ENCODE results near the gene RGS7.

The RGS7 gene

DNA sequence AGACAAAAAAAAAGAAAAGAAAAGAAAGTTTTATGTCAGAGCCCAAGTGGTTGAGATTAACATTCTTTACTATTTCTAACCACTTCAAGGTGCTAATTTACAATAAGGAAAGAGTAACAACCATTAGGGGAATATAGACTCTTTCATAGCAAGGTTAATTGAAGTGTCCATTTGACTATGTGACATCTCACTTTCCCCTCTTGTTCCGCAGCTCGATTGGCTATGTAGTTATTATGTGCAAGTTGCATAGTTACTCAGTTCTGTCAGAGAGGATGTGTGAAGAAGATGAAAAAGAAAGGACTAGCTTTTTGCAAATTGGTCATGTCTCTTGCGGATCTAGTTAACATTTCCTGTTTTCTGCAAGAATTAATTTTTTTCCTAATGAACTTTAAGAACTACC is 273.7 kb downstream of the RGS7 start:
- no peaks in the 10 kb centered on the region for H3K4me1 ChIP-seq
- no peak overlapping the region for H3K4me3 ChIP-seq
- no peaks in the 10 kb centered on the region for H3K27me3 ChIP-seq (ENCODE audit: low read depth)
- H3K9me3 ChIP-seq, result no peaks in the 10 kb centered on the region
- DNase-seq (ENCODE audit: low spot score in 2 of 2), result no peak
- H3K36me3 ChIP-seq (replicated peaks), result no peaks in the 10 kb centered on the region
- in situ Hi-C loops (cut with MboI; ENCODE audit: low sequenced_read_pairs), result no loop called here

DNA sequence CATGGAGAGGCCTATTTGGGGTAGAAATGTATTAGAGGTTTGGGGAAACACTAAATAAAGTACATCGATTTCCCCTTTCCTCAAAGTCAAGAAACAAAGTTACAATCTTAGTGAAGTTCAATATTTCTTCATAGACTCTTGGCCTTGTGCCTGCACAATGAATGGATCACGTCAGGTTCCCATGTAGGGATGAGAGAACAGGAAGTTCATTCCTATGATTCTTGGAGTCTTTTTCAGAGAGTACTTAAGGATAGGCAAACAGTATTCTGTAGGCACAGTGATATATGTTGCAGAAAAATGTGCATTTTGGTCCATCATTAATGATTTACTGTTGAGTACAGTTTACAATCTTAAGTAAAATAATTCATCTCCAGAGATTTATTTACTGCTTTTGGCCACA is 275.5 kb downstream of the RGS7 start:
- no peaks in the 10 kb centered on the region for H3K36me3 ChIP-seq (replicated peaks)
- no peaks in the 10 kb centered on the region for H3K9me3 ChIP-seq
- H3K4me3 ChIP-seq, result no peak overlapping the region
- no peaks in the 10 kb centered on the region for H3K4me1 ChIP-seq
- no peaks in the 10 kb centered on the region for H3K27me3 ChIP-seq (ENCODE audit: low read depth)
- in situ Hi-C loops (cut with MboI; ENCODE audit: low sequenced_read_pairs), result no loop called here
- DNase-seq (ENCODE audit: low spot score in 2 of 2), result no peak

DNA sequence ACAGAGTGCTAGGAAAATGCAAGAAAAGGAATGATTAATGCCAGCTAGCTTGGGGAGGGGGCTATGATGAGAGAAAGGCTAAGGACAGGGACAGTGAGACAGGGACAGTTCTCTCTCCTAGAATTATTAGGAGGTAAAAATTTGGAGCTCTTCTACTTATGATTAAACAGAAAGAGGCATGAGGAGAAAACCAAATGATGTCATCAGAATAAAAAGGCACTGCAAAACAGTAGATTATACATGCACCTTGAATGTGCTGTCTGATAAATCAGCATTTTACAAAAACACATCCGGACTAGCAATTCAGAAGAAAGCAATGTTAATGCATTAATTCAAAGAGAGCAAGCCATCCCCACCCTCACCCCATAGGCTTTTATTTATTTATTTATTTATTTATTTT is 277.5 kb downstream of the RGS7 start:
- H3K36me3 ChIP-seq (replicated peaks), result no peaks in the 10 kb centered on the region
- no peaks in the 10 kb centered on the region for H3K4me1 ChIP-seq
- H3K9me3 ChIP-seq, result no peaks in the 10 kb centered on the region
- in situ Hi-C loops (cut with MboI; ENCODE audit: low sequenced_read_pairs), result no loop called here
- H3K27me3 ChIP-seq (ENCODE audit: low read depth), result no peaks in the 10 kb centered on the region
- no peak overlapping the region for H3K4me3 ChIP-seq
- no peak for DNase-seq (ENCODE audit: low spot score in 2 of 2)

DNA sequence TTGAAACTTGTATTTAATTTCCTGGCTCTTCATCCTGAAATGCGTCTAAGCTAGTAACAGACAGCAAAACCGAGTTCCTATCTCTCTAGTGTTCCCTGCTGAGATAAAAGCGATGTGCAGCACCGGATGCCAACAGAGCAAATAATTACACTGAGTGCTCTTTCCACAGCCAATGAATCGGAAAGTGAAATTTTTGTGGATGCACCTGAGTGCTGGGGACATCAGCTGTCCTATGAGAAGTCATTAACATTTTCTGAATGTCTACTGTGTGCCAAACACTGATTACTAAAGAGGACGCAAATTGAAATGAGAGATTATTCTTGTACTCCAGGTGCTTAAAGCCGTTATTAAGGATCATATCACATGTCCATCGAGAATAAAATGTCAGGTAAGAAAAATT is 278.0 kb downstream of the RGS7 start:
- DNase-seq (ENCODE audit: low spot score in 2 of 2), result no peak
- no peaks in the 10 kb centered on the region for H3K4me1 ChIP-seq
- H3K27me3 ChIP-seq (ENCODE audit: low read depth), result no peaks in the 10 kb centered on the region
- H3K4me3 ChIP-seq, result no peak overlapping the region
- no peaks in the 10 kb centered on the region for H3K36me3 ChIP-seq (replicated peaks)
- in situ Hi-C loops (cut with MboI; ENCODE audit: low sequenced_read_pairs), result no loop called here
- no peaks in the 10 kb centered on the region for H3K9me3 ChIP-seq

DNA sequence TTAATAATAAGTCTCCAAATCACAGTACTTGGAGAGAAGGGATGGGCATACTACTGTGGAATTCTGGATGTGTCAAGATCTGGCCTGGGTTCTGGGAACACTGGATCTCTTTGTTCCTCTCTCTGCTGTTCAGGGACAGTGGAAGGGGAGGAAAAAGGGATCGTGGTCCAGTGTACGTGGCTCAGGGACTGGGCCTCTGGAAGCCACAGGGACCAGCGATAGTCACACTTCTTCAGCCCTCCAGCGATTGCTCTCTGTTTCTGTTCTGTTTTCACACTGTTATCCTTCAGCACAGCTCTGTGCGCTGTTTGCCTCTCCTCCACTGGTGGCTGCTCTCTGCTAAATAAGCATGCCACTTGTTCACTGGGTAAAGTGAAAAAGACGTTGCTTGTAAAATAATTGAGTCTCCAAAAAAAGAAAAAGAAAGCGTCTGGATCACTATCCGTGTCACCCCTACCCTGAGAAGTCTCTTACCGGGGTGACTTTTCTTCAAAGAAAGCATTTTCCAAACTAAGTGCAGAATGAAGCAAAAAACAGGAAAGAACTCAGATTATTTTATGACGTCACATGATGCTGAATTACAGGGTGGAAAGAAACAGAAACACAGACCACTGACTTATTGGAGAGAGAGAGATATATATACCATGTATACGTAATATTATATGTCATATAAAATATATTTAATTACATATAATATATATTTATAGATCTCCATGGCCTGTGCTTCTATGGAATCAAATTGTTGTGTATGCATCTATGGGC is 279.4 kb downstream of the RGS7 start:
- no peaks in the 10 kb centered on the region for H3K4me1 ChIP-seq
- H3K36me3 ChIP-seq (replicated peaks), result no peaks in the 10 kb centered on the region
- no peaks in the 10 kb centered on the region for H3K27me3 ChIP-seq (ENCODE audit: low read depth)
- in situ Hi-C loops (cut with MboI; ENCODE audit: low sequenced_read_pairs), result no loop called here
- H3K9me3 ChIP-seq, result no peaks in the 10 kb centered on the region
- no peak overlapping the region for H3K4me3 ChIP-seq
- no peak for DNase-seq (ENCODE audit: low spot score in 2 of 2)

DNA sequence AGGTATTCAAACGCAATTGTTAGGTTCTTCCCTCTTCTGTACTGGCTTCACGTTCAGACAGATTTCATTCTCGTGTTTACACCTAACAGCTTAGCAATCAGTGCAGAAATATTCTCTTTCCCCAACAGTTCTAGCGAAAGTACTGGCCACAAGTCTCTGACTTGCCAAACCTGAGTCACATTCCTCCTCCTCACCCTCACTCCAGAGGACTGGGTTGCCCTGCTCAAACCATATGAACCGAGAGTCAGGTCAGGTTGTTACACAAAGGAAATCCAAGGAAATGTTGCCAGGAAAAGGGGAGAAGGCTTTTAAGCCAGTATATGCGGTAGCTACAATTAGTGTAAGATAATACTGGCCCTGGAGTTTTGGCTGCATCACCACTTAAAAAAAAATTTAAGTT is 282.5 kb downstream of the RGS7 start:
- no peak for DNase-seq (ENCODE audit: low spot score in 2 of 2)
- in situ Hi-C loops (cut with MboI; ENCODE audit: low sequenced_read_pairs), result no loop called here
- no peaks in the 10 kb centered on the region for H3K9me3 ChIP-seq
- no peaks in the 10 kb centered on the region for H3K4me1 ChIP-seq
- H3K36me3 ChIP-seq (replicated peaks), result no peaks in the 10 kb centered on the region
- no peak overlapping the region for H3K4me3 ChIP-seq
- H3K27me3 ChIP-seq (ENCODE audit: low read depth), result no peaks in the 10 kb centered on the region

DNA sequence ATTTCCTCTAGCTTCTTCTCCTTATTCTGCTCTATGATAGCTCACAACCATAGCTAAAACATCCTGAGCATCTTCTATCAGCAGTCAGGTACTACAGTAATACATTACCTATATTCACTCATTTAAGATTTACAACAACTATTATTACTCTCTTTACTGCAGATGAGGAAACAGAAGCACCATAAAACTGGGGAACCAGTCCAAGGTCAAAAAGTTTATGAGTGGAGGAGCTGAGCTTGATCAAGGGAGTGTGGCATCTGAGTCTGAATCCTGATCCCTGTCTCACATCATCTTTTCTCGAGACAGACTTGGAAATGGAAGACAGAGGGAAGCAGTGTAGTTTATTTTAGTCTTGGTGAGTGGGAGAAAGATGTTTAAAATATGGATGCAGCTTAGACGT is 288.6 kb downstream of the RGS7 start:
- H3K4me1 ChIP-seq, result no peaks in the 10 kb centered on the region
- no peak for DNase-seq (ENCODE audit: low spot score in 2 of 2)
- H3K9me3 ChIP-seq, result no peaks in the 10 kb centered on the region
- no peaks in the 10 kb centered on the region for H3K27me3 ChIP-seq (ENCODE audit: low read depth)
- in situ Hi-C loops (cut with MboI; ENCODE audit: low sequenced_read_pairs), result no loop called here
- H3K4me3 ChIP-seq, result no peak overlapping the region
- no peaks in the 10 kb centered on the region for H3K36me3 ChIP-seq (replicated peaks)

DNA sequence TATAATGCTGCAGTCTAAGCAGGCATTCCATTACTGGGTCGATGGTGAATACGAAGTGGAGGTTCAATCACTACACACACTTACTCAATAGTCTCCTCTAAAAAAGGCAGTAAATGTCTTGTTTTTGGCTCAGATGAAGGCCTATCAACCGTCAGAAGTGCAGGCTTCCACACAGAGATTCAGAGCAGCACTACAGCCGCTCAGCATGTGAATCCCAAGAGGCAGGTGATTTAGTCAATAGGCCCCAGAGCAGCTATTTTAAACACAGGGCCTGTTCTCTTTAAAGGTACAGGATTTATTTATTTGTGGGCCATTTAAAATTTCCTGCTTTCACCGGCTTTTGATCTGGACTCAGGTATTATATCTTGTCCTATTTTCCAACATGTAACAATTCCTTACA is 293.7 kb downstream of the RGS7 start:
- in situ Hi-C loops (cut with MboI; ENCODE audit: low sequenced_read_pairs), result no loop called here

DNA sequence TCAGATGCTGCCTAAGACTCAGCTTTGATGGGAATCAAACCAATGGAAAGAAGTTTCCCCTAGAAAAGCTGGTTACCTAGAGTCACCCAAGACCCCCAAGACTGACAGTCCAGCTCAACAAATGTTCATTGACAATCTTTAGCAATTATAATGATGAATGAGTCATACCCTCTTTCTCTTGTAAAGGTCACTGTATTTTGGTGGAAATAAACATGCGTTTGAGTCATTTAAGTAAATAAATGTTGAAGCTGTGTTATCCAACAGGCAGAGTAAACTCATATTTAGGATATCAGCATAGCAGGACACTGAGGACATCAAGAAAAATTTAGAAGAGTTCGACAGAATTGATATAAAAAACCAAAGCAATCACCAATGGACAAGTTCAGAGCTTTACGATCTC is 295.9 kb downstream of the RGS7 start:
- in situ Hi-C loops (cut with MboI; ENCODE audit: low sequenced_read_pairs), result no loop called here
- no peak overlapping the region for H3K4me3 ChIP-seq
- no peaks in the 10 kb centered on the region; the same call in 1 of the 2 replicates for H3K4me1 ChIP-seq
- no peaks in the 10 kb centered on the region for H3K36me3 ChIP-seq (replicated peaks)
- no peak for DNase-seq (ENCODE audit: low spot score in 2 of 2)
- no peaks in the 10 kb centered on the region for H3K27me3 ChIP-seq (ENCODE audit: low read depth)
- H3K9me3 ChIP-seq, result no peaks in the 10 kb centered on the region

More for the DNA sequence above, 293.7 kb downstream of the RGS7 start:
- Histone ChIP-seq H3K4me1 (no peaks in the 10 kb centered on the region), H3K9me3 (no peaks in the 10 kb centered on the region), H3K27me3 (ENCODE audit: low read depth) (no peaks in the 10 kb centered on the region), H3K4me3 (no peak overlapping the region), H3K36me3 (replicated peaks) (no peaks in the 10 kb centered on the region)
- DNase-seq (ENCODE audit: low spot score in 2 of 2), result no peak

DNA sequence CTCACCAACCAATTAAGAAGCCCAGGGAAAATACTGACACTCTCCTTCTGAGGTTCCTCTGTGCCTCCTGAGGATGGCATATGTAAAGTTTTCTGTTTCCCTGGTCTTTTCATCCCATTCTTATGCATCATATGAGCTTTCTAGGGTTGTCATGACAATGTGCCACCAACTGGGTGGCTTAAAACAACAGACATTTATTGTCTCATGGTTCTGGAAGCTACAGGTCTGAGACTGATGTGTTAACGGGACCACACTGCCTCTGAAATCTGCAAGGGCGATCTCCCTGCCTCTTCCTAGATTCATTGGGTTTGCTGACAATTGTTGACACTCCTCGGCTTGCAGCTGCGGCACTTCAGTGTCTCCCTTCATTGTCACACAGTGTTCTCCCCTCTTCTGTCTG is 308.4 kb downstream of the RGS7 start:
- Histone ChIP-seq H3K36me3 (replicated peaks) (no peaks in the 10 kb centered on the region), H3K27me3 (ENCODE audit: low read depth) (0 out of 2 replicates have a peak, but pooled peaks cover 2% of the 10 kb centered on the region), H3K9me3 (no peaks in the 10 kb centered on the region), H3K4me1 (no peaks in the 10 kb centered on the region), H3K4me3 (no peak overlapping the region)
- no peak for DNase-seq (ENCODE audit: low spot score in 2 of 2)
- in situ Hi-C loops (cut with MboI; ENCODE audit: low sequenced_read_pairs), result no loop called here

DNA sequence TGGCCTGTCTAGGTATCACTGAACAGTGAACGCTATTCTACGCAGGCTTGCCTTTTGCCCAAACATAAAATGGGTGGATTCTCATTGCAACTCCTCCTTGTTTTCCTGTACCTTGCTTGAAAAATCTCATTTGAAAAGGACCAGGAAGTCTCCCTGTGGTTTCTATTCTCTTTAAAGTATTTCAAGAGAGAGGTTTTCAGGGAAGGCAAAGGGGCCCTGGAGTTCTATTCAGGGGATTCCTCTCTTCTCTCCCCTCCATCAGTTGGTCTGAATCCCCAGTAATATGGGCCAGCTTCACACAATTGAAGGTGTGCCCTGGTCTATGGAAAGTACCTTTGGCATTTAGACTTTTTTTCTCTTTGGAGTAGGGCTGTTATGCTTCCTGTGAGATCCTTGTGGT is 311.3 kb downstream of the RGS7 start:
- no peaks in the 10 kb centered on the region for H3K4me1 ChIP-seq
- in situ Hi-C loops (cut with MboI; ENCODE audit: low sequenced_read_pairs), result no loop called here
- peaks cover 2% of the 10 kb centered on the region; the same call in 1 of the 2 replicates for H3K27me3 ChIP-seq (ENCODE audit: low read depth)
- no peaks in the 10 kb centered on the region for H3K9me3 ChIP-seq
- H3K4me3 ChIP-seq, result no peak overlapping the region
- H3K36me3 ChIP-seq (replicated peaks), result no peaks in the 10 kb centered on the region
- no peak for DNase-seq (ENCODE audit: low spot score in 2 of 2)

DNA sequence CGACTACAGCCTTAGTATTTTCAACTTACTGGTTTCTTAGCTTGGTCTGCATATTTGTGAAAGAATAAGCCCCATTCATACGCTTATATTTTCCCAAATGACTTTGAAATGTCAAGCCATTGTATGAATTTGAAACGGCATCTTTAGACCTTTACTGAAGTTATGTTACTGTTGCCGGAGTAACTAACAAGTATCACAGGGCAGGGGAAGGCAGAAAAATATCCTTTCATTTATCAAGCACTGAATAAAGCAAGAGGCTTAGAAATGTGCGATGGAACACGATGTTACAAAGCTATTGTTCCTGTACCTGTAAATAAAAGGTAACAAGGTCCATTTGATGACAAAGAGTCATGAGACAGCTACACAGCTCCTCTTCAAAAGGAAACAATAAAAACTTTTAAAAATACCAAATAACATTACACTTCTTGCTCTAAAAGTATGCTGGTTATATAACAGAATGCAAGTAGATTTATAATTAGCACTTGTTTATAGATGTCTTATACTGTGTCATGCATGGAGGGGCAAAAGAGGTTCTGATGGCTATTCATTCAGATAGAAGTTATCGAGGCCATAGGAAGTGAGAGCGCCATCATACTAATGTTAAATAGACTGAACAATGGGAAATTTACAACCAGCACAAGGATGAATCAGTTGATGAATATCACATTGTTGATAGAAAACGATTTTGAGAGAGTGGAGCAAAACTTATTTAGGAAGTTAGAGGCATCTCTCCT is 322.6 kb downstream of the RGS7 start:
- Histone ChIP-seq H3K4me1 (0 out of 2 replicates have a peak, but pooled peaks cover 2% of the 10 kb centered on the region), H3K27me3 (ENCODE audit: low read depth) (no peaks in the 10 kb centered on the region; the same call in 1 of the 2 replicates), H3K36me3 (replicated peaks) (no peaks in the 10 kb centered on the region), H3K9me3 (no peaks in the 10 kb centered on the region), H3K4me3 (no peak overlapping the region)
- peak in 1 of 2 experiments; percentile 43 for DNase-seq (ENCODE audit: low spot score in 2 of 2)
- in situ Hi-C loops (cut with MboI; ENCODE audit: low sequenced_read_pairs), result no loop called here

DNA sequence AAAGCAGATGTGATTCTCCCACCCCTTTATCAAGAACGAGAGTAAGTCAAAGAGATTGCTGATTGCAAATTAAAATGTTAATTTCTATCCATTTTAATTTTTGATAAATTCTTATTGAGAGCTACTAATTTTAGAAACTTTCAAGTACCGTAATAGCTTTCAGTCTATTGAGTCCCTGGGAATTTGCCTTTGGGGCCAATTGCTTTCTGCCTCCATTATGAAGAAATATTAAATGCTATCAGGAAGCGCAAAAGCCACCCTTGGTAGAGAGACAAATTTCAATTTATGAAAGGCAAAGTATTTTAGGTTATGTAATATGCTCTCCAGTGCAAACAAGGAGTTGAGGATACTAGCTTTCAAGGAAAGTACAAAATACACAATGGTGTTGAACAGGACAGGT is 332.2 kb downstream of the RGS7 start:
- Histone ChIP-seq H3K9me3 (no peaks in the 10 kb centered on the region), H3K4me3 (no peak overlapping the region), H3K27me3 (ENCODE audit: low read depth) (0 out of 2 replicates have a peak, but pooled peaks cover 3% of the 10 kb centered on the region), H3K4me1 (no peaks in the 10 kb centered on the region), H3K36me3 (replicated peaks) (no peaks in the 10 kb centered on the region)
- in situ Hi-C loops (cut with MboI; ENCODE audit: low sequenced_read_pairs), result no loop called here
- no peak for DNase-seq (ENCODE audit: low spot score in 2 of 2)

DNA sequence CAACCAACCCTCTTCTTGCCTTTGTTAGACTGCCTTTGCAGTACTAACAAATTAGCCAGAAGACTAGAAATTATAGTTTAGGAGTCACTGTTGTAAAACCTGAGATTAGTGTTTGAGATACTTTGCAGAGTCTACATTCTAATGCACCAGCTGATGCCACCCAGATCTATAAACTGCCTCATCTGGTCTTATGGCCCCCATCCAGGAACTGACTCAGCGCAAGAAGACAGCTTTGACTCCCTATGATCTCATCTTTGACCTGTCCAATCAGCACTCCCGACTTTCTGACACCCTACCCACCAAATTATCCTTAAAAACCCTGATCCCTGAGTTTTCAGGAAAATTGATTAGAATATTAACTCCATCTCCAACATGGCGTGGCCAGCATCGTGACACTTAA is 334.6 kb downstream of the RGS7 start:
- in situ Hi-C loops (cut with MboI; ENCODE audit: low sequenced_read_pairs), result no loop called here
- H3K27me3 ChIP-seq (ENCODE audit: low read depth), result no peaks in the 10 kb centered on the region
- H3K9me3 ChIP-seq, result no peaks in the 10 kb centered on the region
- H3K4me3 ChIP-seq, result no peak overlapping the region
- H3K4me1 ChIP-seq, result no peaks in the 10 kb centered on the region
- H3K36me3 ChIP-seq (replicated peaks), result no peaks in the 10 kb centered on the region
- no peak for DNase-seq (ENCODE audit: low spot score in 2 of 2)
